ENCODE results near the gene UBE2L5. TPM values are rescaled to one million over a fixed set of nuclear protein-coding genes. Genes with fewer than 3 reads are reported as not detected.

The UBE2L5 gene
- total RNA-seq, 2 donors from 2014 or later: 0.14 to 1.2 TPM

- DNase-seq (ENCODE audit: low spot score): peak; percentile 89
- intact Hi-C loops (cut with DNase I): loop anchor here (2.0 to 10.0 kb wide), 3 partner anchors 153 to 341 kb away; partner anchors contain the start of gene USPL1 (in 1 of the 2)
Observed at GRCh38 chr13:30463787-30464495, 41.6 kb downstream of the UBE2L5 start.

- intact Hi-C loops (cut with DNase I): loop anchor here (2.0 to 10.0 kb wide), 3 partner anchors 152 to 340 kb away; partner anchors contain the start of gene USPL1 (in 1 of the 2)
- peak; percentile 92 for DNase-seq (ENCODE audit: low spot score)
Observed at GRCh38 chr13:30464496-30465342, 42.4 kb downstream of the UBE2L5 start.

- DNase-seq (ENCODE audit: low spot score): no peak
- intact Hi-C loops (cut with DNase I): loop anchor here (2.0 to 10.0 kb wide), 2 partner anchors 152 to 340 kb away; partner anchors contain the start of gene USPL1 (in 1 of the 2)
Observed at GRCh38 chr13:30465343-30465592, 43.0 kb downstream of the UBE2L5 start.

GRCh38 chr13:30465593-30466357 is 43.5 kb downstream of the UBE2L5 start, which contains the start of gene HMGB1:
TSS of gene HMGB1 (minus strand) at chr13:30465936. CDS start at chr13:30463680, 2,256 bp downstream.
- intact Hi-C loops (cut with DNase I): loop anchor here (2.0 to 10.0 kb wide), 2 partner anchors 151 to 339 kb away; partner anchors contain the start of gene USPL1 (in 1 of the 2)
- DNase-seq (ENCODE audit: low spot score): peak; percentile 99

- intact Hi-C loops (cut with DNase I): loop anchor here in 1 of 2 donors (10.0 kb wide), 1 partner anchor 338 kb away; no protein-coding TSS in a partner anchor
- no peak for DNase-seq (ENCODE audit: low spot score)
Observed at GRCh38 chr13:30466358-30466714, 44.0 kb downstream of the UBE2L5 start.

GRCh38 chr13:30466841-30467252 is 44.6 kb downstream of the UBE2L5 start:
- DNase-seq (ENCODE audit: low spot score): no peak
- intact Hi-C loops (cut with DNase I): loop anchor here in 1 of 2 donors (10.0 kb wide), 1 partner anchor 338 kb away; no protein-coding TSS in a partner anchor

GRCh38 chr13:30473675-30474074 is 51.4 kb downstream of the UBE2L5 start:
- intact Hi-C loops (cut with DNase I): no loop called here
- DNase-seq (ENCODE audit: low spot score): no peak

- DNase-seq (ENCODE audit: low spot score): no peak
- intact Hi-C loops (cut with DNase I): no loop called here
Observed at GRCh38 chr13:30477346-30478195, 55.3 kb downstream of the UBE2L5 start.

Other genes with a start within 250 kb of the UBE2L5 start
- 10 to 100 TPM; 44.8 to 59.5 TPM for gene KATNAL1, start 114.9 kb upstream of the UBE2L5 start, total RNA-seq
- gene HMGB1, start 43.4 kb downstream of the UBE2L5 start, total RNA-seq: 100 to 1,000 TPM; 241 to 254 TPM
- gene USPL1, start 195.4 kb downstream of the UBE2L5 start, total RNA-seq: 10 to 100 TPM; 13.8 to 14.2 TPM